ENCODE data around the gene TXNRD1. TPM values are rescaled to one million over a fixed set of nuclear protein-coding genes. Genes with fewer than 3 reads are reported as not detected.
"Not testable (repeated sequence)": the region's sequence is repeated elsewhere in the genome, so short reads cannot be mapped to it uniquely, and the experiment has no call there.

Gene TXNRD1
- total and polyA plus RNA-seq, 11 donors, result 26.6 to 384 (median 90.8) TPM

GRCh38 chr12:104207416-104208205 is 8.0 kb upstream of the TXNRD1 start:
- intact Hi-C loops (cut with DNase I), result loop anchor here in 4 of 10 donors (10.0 kb wide), 3 partner anchors 667 to 1177 kb away; no protein-coding TSS in a partner anchor
- no peaks in the 10 kb centered on the region for H3K9me3 ChIP-seq
- H3K4me3 ChIP-seq, result no peak overlapping the region
- WGBS, 4 donors, result 87 to 89% (median 89%) methylated on average over 8 of the region's 8 CpGs
- H3K4me1 ChIP-seq, result no peaks in the 10 kb centered on the region
- H3K27ac ChIP-seq, result no peak overlapping the region
- H3K27me3 ChIP-seq, result no peaks in the 10 kb centered on the region
- TF ChIP-seq CTCF (IDR thresholded peaks at IDR 0.05) (no peak), POLR2A (IDR thresholded peaks at IDR 0.05) (no peak)
- ATAC-seq, result peak in 1 of 4 donors; percentile 32
- no peak for DNase-seq
- no peaks in the 10 kb centered on the region for H3K36me3 ChIP-seq

GRCh38 chr12:104212516-104212915 is 3.1 kb upstream of the TXNRD1 start:
- no peak for TF ChIP-seq POLR2A (IDR thresholded peaks at IDR 0.05)
- no peak for TF ChIP-seq CTCF (IDR thresholded peaks at IDR 0.05)
- no peak for ATAC-seq
- Histone ChIP-seq H3K36me3 (no peaks in the 10 kb centered on the region), H3K27me3 (no peaks in the 10 kb centered on the region), H3K9me3 (no peaks in the 10 kb centered on the region), H3K4me3 (no peak overlapping the region), H3K27ac (no peak overlapping the region), H3K4me1 (peaks cover 0 to 11% (median 4%) of the 10 kb centered on the region in 12 donors)
- intact Hi-C loops (cut with DNase I), result loop anchor here in 1 of 10 donors (10.0 kb wide), 1 partner anchor 662 kb away; no protein-coding TSS in a partner anchor
- 88 to 95% (median 90%) methylated on average over 4 of the region's 4 CpGs for WGBS, 4 donors
- no peak for DNase-seq

GRCh38 chr12:104213952-104214351 is 1.6 kb upstream of the TXNRD1 start:
- H3K4me3 ChIP-seq, result no peak overlapping the region
- WGBS, 4 donors, result 78 to 83% (median 80%) methylated on average over 2 of the region's 2 CpGs
- H3K27ac ChIP-seq, result no peak overlapping the region
- ATAC-seq (no peak), DNase-seq (no peak)
- intact Hi-C loops (cut with DNase I), result loop anchor here in 2 of 10 donors (2.0 to 10.0 kb wide), 2 partner anchors 81 to 661 kb away; no protein-coding TSS in a partner anchor
- H3K4me1 ChIP-seq, result peaks cover 0 to 16% (median 6%) of the 10 kb centered on the region in 12 donors
- no peaks in the 10 kb centered on the region for H3K36me3 ChIP-seq
- H3K9me3 ChIP-seq, result no peaks in the 10 kb centered on the region
- no peaks in the 10 kb centered on the region for H3K27me3 ChIP-seq
- TF ChIP-seq CTCF (IDR thresholded peaks at IDR 0.05) (no peak), POLR2A (IDR thresholded peaks at IDR 0.05) (no peak)

- WGBS, 4 donors, result 98 to 100% (median 100%) methylated on average over 1 of the region's 1 CpG
- peak overlapping the region in 10 of 12 donors; percentile 51 to 82 (median 68) for H3K4me3 ChIP-seq
- ATAC-seq, result no peak
- peak overlapping the region in 11 of 12 donors; percentile 46 to 95 (median 82) for H3K27ac ChIP-seq
- H3K4me1 ChIP-seq, result peaks cover 5 to 35% (median 18%) of the 10 kb centered on the region in 12 donors
- H3K9me3 ChIP-seq, result no peaks in the 10 kb centered on the region
- DNase-seq, result no peak
- no peaks in the 10 kb centered on the region for H3K27me3 ChIP-seq
- TF ChIP-seq POLR2A (IDR thresholded peaks at IDR 0.05), result no peak
- no peak for TF ChIP-seq CTCF (IDR thresholded peaks at IDR 0.05)
- intact Hi-C loops (cut with DNase I), result loop anchor here in 9 of 10 donors (2.0 to 10.0 kb wide), 6 partner anchors 70 to 658 kb away; partner anchors contain the start of gene EID3 (in 5 of the 9)
- H3K36me3 ChIP-seq, result no peaks in the 10 kb centered on the region
These were observed 944 bp downstream of the TXNRD1 start for GRCh38 chr12:104216521-104216924.

GRCh38 chr12:104218506-104218905 is 2.9 kb downstream of the TXNRD1 start:
- 95 to 99% (median 97%) methylated on average over 2 of the region's 2 CpGs for WGBS, 4 donors
- not testable (repeated sequence) for H3K27me3 ChIP-seq, H3K4me3 ChIP-seq, DNase-seq, H3K36me3 ChIP-seq, H3K9me3 ChIP-seq, ATAC-seq
- Histone ChIP-seq H3K4me1 (peaks cover 5 to 35% (median 18%) of the 10 kb centered on the region in 12 donors), H3K27ac (peak overlapping the region; percentile 52 to 88 (median 80))
- intact Hi-C loops (cut with DNase I), result loop anchor here (2.0 to 10.0 kb wide), 6 partner anchors 68 to 656 kb away; partner anchors contain the start of gene EID3 (in 5 of the 10)
